ENCODE results near the gene TRPC5OS. TPM values are rescaled to one million over a fixed set of nuclear protein-coding genes. Genes with fewer than 3 reads are reported as not detected.

Gene TRPC5OS
- total and polyA plus RNA-seq, 2 of the 8 experiments (the other 6 are each of a cell fraction or from before 2014, with no cell fraction given): not detected

DNA sequence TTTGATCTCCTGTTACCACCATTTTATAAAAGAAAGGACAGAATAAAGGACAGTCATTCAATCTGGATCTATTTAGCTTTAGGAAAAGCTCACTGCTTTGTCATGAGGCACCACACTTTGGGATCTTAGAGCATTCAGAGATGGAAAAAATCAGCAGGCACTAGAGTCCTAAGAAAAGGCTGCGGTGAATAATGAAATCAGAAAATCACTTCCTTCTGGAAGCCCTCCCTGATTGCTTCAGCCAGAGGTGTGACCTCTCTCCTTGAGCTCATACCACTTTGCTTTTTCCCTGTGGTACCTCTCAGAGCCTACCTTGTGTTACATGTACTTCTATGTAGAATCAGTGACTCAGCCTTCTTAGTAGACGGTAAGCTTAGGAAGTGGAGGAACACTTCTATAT lies 8.7 kb upstream of the TRPC5OS start:
- H2BK20ac ChIP-seq (ENCODE audit: low read length): no peak overlapping the region

More for the DNA sequence above, 8.7 kb upstream of the TRPC5OS start:
- Histone ChIP-seq H3K27ac (ENCODE audit: low read depth, low read length) (no peak overlapping the region), H2BK12ac (ENCODE audit: low read depth, low read length) (no peak overlapping the region), H2BK15ac (ENCODE audit: low read length) (no peak overlapping the region), H4K8ac (ENCODE audit: extremely low read depth, insufficient read depth, low read length) (no peak overlapping the region), H2BK120ac (replicated peaks; ENCODE audit: low read depth, low read length) (no peak overlapping the region), H3K23ac (ENCODE audit: insufficient read length) (no peak overlapping the region), H3K4me3 (ENCODE audit: extremely low read depth in 1 of 4, insufficient read depth in 2 of 4, low read depth in 3 of 4, low read length in 4 of 4) (no peak overlapping the region), H3K79me2 (ENCODE audit: control insufficient read depth in 1 of 2, insufficient read depth in 2 of 2, low read length in 2 of 2) (no peaks in the 10 kb centered on the region), H4K5ac (ENCODE audit: insufficient read length, low read depth, low read length) (no peak overlapping the region), H3K9ac (replicated peaks in 1 of 4; ENCODE audit: extremely low read depth in 1 of 4, low read depth in 3 of 4, low read length in 3 of 4) (no peak overlapping the region), H3K4me1 (replicated peaks in 1 of 4; ENCODE audit: control insufficient read depth in 3 of 4, insufficient read depth in 4 of 4, low read length in 3 of 4) (peaks cover 0 to 3% (median 1%) of the 10 kb centered on the region in 4 experiments; a peak in 2 of 7 replicates), H2BK5ac (ENCODE audit: low read depth, low read length) (no peak overlapping the region), H2AFZ (ENCODE audit: low read length) (no peak overlapping the region), H3K56ac (replicated peaks; ENCODE audit: insufficient read length, low read depth, low read length) (no peak overlapping the region), H4K20me1 (replicated peaks in 1 of 2; ENCODE audit: control insufficient read depth in 1 of 2, insufficient read depth in 2 of 2, low read length in 2 of 2) (no peaks in the 10 kb centered on the region), H3K18ac (ENCODE audit: extremely low read depth, low read length) (no peak overlapping the region), H3K79me1 (ENCODE audit: low read depth, low read length) (no peaks in the 10 kb centered on the region), H3K36me3 (ENCODE audit: control insufficient read depth in 2 of 4, insufficient read depth in 4 of 4, low read length in 3 of 4) (no peaks in the 10 kb centered on the region), H3K27me3 (replicated peaks in 1 of 4; ENCODE audit: control insufficient read depth in 3 of 4, extremely low read depth in 1 of 4, insufficient read depth in 3 of 4, low read length in 3 of 4) (no peaks in the 10 kb centered on the region), H3K14ac (ENCODE audit: insufficient read length) (no peak overlapping the region), H3K23me2 (ENCODE audit: low read depth, low read length) (no peaks in the 10 kb centered on the region), H3K4ac (replicated peaks; ENCODE audit: insufficient read length, low read depth, low read length) (no peak overlapping the region), H3K9me3 (ENCODE audit: insufficient read depth in 2 of 2, low read depth in 1 of 2, low read length in 1 of 2) (no peaks in the 10 kb centered on the region), H4K91ac (replicated peaks; ENCODE audit: insufficient read length, low read length) (no peak overlapping the region), H2AK5ac (ENCODE audit: low read depth, low read length) (no peak overlapping the region), H3K4me2 (ENCODE audit: insufficient read depth in 1 of 2, low read depth in 2 of 2, low read length in 2 of 2) (no peak overlapping the region)
- CTCF ChIA-PET (ENCODE audit: partially characterized antibody): interaction anchor here (1.2 to 2.3 kb wide), 2 partner anchors 12 to 176 kb away, joined by 3 to 8 read pairs; no protein-coding TSS in a partner anchor
- 89% methylated on average over 2 of the region's 2 CpGs; no CpG with 5 or more reads in 1 of the 2 experiments for WGBS, 2 experiments (ENCODE audit: extremely low coverage in 1 of 2, insufficient coverage in 1 of 2, insufficient read length in 1 of 2, insufficient replicate concordance in 2 of 2, low coverage in 1 of 2, low lambda C conversion rate in 2 of 2, missing lambda C conversion rate in 1 of 2)
- FAIRE-seq (no peak), DNase-seq (ENCODE audit: low read depth in 1 of 2, low spot score in 2 of 2) (no peak)
- TF ChIP-seq RFX5 (IDR thresholded peaks at IDR 0.05; ENCODE audit: borderline replicate concordance, low read depth, low read length): no peak
- TF ChIP-seq EZH2 (IDR thresholded peaks at IDR 0.05; ENCODE audit: low read depth, low read length, severe bottlenecking): no peak
- TF ChIP-seq, protein P1, sequence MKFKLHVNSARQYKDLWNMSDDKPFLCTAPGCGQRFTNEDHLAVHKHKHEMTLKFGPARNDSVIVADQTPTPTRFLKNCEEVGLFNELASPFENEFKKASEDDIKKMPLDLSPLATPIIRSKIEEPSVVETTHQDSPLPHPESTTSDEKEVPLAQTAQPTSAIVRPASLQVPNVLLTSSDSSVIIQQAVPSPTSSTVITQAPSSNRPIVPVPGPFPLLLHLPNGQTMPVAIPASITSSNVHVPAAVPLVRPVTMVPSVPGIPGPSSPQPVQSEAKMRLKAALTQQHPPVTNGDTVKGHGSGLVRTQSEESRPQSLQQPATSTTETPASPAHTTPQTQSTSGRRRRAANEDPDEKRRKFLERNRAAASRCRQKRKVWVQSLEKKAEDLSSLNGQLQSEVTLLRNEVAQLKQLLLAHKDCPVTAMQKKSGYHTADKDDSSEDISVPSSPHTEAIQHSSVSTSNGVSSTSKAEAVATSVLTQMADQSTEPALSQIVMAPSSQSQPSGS (IDR thresholded peaks at IDR 0.05; ENCODE audit: low read length): no peak
- no peak for TF ChIP-seq BCL11A (IDR thresholded peaks at IDR 0.05; ENCODE audit: low read depth in 2 of 2, low read length in 2 of 2)
- TF ChIP-seq, protein P2, sequence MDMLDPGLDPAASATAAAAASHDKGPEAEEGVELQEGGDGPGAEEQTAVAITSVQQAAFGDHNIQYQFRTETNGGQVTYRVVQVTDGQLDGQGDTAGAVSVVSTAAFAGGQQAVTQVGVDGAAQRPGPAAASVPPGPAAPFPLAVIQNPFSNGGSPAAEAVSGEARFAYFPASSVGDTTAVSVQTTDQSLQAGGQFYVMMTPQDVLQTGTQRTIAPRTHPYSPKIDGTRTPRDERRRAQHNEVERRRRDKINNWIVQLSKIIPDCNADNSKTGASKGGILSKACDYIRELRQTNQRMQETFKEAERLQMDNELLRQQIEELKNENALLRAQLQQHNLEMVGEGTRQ (IDR thresholded peaks at IDR 0.05; ENCODE audit: low read length): no peak
- no peak for TF ChIP-seq KDM1A (IDR thresholded peaks at IDR 0.05; ENCODE audit: borderline replicate concordance, low read length)
- no peak for TF ChIP-seq JUN (IDR thresholded peaks at IDR 0.05; ENCODE audit: low read depth, low read length)
- TF ChIP-seq SP2 (IDR thresholded peaks at IDR 0.05; ENCODE audit: low read length): no peak
- no peak for TF ChIP-seq KDM4A (IDR thresholded peaks at IDR 0.05; ENCODE audit: low read depth, low read length, severe bottlenecking)
- POLR2A ChIA-PET (ENCODE audit: partially characterized antibody): no interaction called here
